IMR-90 (cell line): Measurements from ENCODE around the gene HEXD. TPM values are rescaled to one million over a fixed set of nuclear protein-coding genes. Genes with fewer than 3 reads are reported as not detected.
A peak's percentile ranks its signal among the peaks of the same experiment; 100 is the strongest.

Experiments
- ATAC-seq: fragments of 200-7000 bp; cut with Tn5 transposase; 2 replicates; pipeline ENCODE4 v1.9.1; 2020; ENCODE audit warnings: low read depth, mild to moderate bottlenecking, moderate library complexity
- BruUV-seq: library from RNA; stranded (reverse); fragments of 400-500 nt; replicated peaks from 2 replicates; lab custom pipeline; 2021; lab: Mats Ljungman, UMichigan
- CTCF ChIA-PET: fragments of 300-600 bp; formaldehyde crosslinking; extraction: SDS; loops from one replicate; lab custom pipeline; 2021; ENCODE audit warnings: antibody characterized with exemption; lab: Yijun Ruan, JAX
- POLR2A ChIA-PET: fragments of 300-600 bp; sonication (Branson Sonifier 250); formaldehyde crosslinking; loops from one replicate; lab custom pipeline; 2022; ENCODE audit warnings: antibody characterized with exemption; ENCODE audit not compliant: unreplicated experiment; lab: Charles Lee
- DNase-seq: peaks from one replicate; pipeline ENCODE4 v3.0.0; 2013
- H2AFZ ChIP-seq: replicated peaks from 2 replicates; pipeline ENCODE3; 2013; ENCODE audit warnings: low read length, mild to moderate bottlenecking; ENCODE audit not compliant: poor library complexity
- H2AK5ac ChIP-seq: 2 replicates; pipeline ENCODE4 v1.6.1; 2013; ENCODE audit warnings: low read depth, low read length, inconsistent platforms
- H2AK9ac ChIP-seq: replicated peaks from 2 replicates; pipeline ENCODE3; 2013; ENCODE audit warnings: mild to moderate bottlenecking, low read depth, low read length, moderate library complexity; ENCODE audit not compliant: poor library complexity
- H2BK120ac ChIP-seq: 2 replicates; pipeline ENCODE4 v1.6.1; 2013; ENCODE audit warnings: low read depth, low read length, inconsistent platforms
- H2BK15ac ChIP-seq: 3 replicates; pipeline ENCODE4 v1.6.1; 2013; ENCODE audit warnings: low read depth, low read length, inconsistent platforms
- H2BK20ac ChIP-seq: 2 replicates; pipeline ENCODE4 v1.6.1; 2013; ENCODE audit warnings: low read depth, mild to moderate bottlenecking, inconsistent platforms, low read length, moderate library complexity
- H2BK5ac ChIP-seq: 2 replicates; pipeline ENCODE4 v1.6.1; 2013; ENCODE audit warnings: mild to moderate bottlenecking, low read depth, low read length, inconsistent platforms; ENCODE audit not compliant: poor library complexity, severe bottlenecking
- H3K14ac ChIP-seq: replicated peaks from 2 replicates; pipeline ENCODE4 v1.6.1; 2013; ENCODE audit warnings: low read depth, low read length, inconsistent platforms
- H3K18ac ChIP-seq: 2 replicates; pipeline ENCODE4 v1.6.1; 2013; ENCODE audit warnings: low read depth, low read length, control low read depth
- H3K23ac ChIP-seq: 2 replicates; pipeline ENCODE4 v1.6.1; 2013; ENCODE audit warnings: low read depth, low read length, inconsistent platforms
- H3K27ac ChIP-seq: 2 replicates; pipeline ENCODE4 v1.5.1; 2013; ENCODE audit warnings: mild to moderate bottlenecking, control low read depth, low read length; ENCODE audit not compliant: insufficient read depth
- H3K27me3 ChIP-seq: 2 replicates; pipeline ENCODE4 v1.6.1; 2013; ENCODE audit warnings: low read length; ENCODE audit not compliant: control insufficient read depth, insufficient read depth
- H3K36me3 ChIP-seq: 2 replicates; pipeline ENCODE4 v1.6.1; 2013; ENCODE audit warnings: low read length, mixed read lengths; ENCODE audit not compliant: control insufficient read depth, insufficient read depth
- H3K4ac ChIP-seq: 2 replicates; pipeline ENCODE4 v1.6.1; 2013; ENCODE audit warnings: low read depth, low read length, inconsistent platforms
- H3K4me1 ChIP-seq: 2 replicates; pipeline ENCODE4 v1.6.1; 2013; ENCODE audit warnings: low read length, mixed read lengths; ENCODE audit not compliant: control insufficient read depth, insufficient read depth
- H3K4me2 ChIP-seq: 2 replicates; pipeline ENCODE4 v1.6.1; 2013; ENCODE audit warnings: low read depth, mild to moderate bottlenecking, control low read depth, low read length, moderate library complexity
- H3K4me3 ChIP-seq: 2 replicates; pipeline ENCODE4 v1.5.1; 2013; ENCODE audit warnings: low read depth, mild to moderate bottlenecking, control low read depth, low read length, moderate library complexity; ENCODE audit not compliant: insufficient read depth
- H3K56ac ChIP-seq: 2 replicates; pipeline ENCODE4 v1.6.1; 2013; ENCODE audit warnings: low read length, inconsistent platforms; ENCODE audit not compliant: insufficient read depth; ENCODE audit errors: extremely low read depth
- H3K79me1 ChIP-seq, 2 experiments: 2 replicates each; pipeline ENCODE4 v1.6.1; 2013; ENCODE audit warnings: low read length in 2 of 2, inconsistent platforms in 1 of 2, low read depth in 1 of 2
- H3K9ac ChIP-seq: 2 replicates; pipeline ENCODE4 v1.6.1; 2013; ENCODE audit warnings: low read depth, low read length, control low read depth
- H3K9me1 ChIP-seq: 2 replicates; pipeline ENCODE4 v1.6.1; 2013; ENCODE audit warnings: low read length, inconsistent platforms; ENCODE audit not compliant: insufficient read depth
- H3K9me3 ChIP-seq: 2 replicates; pipeline ENCODE4 v1.6.1; 2013; ENCODE audit warnings: low read length; ENCODE audit not compliant: control insufficient read depth, insufficient read depth
- H4K20me1 ChIP-seq: 2 replicates; pipeline ENCODE4 v1.6.1; 2013; ENCODE audit warnings: low read length, inconsistent platforms; ENCODE audit not compliant: insufficient read depth
- H4K5ac ChIP-seq: 2 replicates; pipeline ENCODE4 v1.6.1; 2013; ENCODE audit warnings: mild to moderate bottlenecking, low read depth, low read length, control low read depth
- H4K8ac ChIP-seq, 2 experiments: 2 replicates each; pipeline ENCODE4 v1.6.1; 2013; ENCODE audit warnings: low read depth in 2 of 2, low read length in 2 of 2, control low read depth in 1 of 2, inconsistent platforms in 1 of 2
- H4K91ac ChIP-seq: 2 replicates; pipeline ENCODE4 v1.6.1; 2013; ENCODE audit warnings: low read depth, low read length, inconsistent platforms; ENCODE audit not compliant: insufficient read depth
- BHLHE40 ChIP-seq: fragments of 150-350 bp; IDR thresholded peaks from 2 replicates; pipeline ENCODE4 v1.6.1; 2016; ENCODE audit warnings: mild to moderate bottlenecking, low read depth, low read length
- CEBPB ChIP-seq: IDR thresholded peaks from 2 replicates; pipeline ENCODE4 v1.6.1; 2012; ENCODE audit warnings: low read depth, low read length, improper control_type of control experiment
- CHD1 ChIP-seq: IDR thresholded peaks from 2 replicates; pipeline ENCODE4 v1.6.1; 2012; ENCODE audit warnings: low read depth, low read length, improper control_type of control experiment
- CTCF ChIP-seq: conservative IDR thresholded peaks from 2 replicates; pipeline ENCODE4 v1.5.1; 2012; ENCODE audit warnings: mild to moderate bottlenecking, low read depth, low read length, improper control_type of control experiment
- FOS ChIP-seq: fragments of 150-350 bp; IDR thresholded peaks from 2 replicates; pipeline ENCODE4 v1.6.1; 2016; ENCODE audit warnings: low read depth, low read length
- MAFK ChIP-seq: IDR thresholded peaks from 2 replicates; pipeline ENCODE4 v1.6.1; 2012; ENCODE audit warnings: low read depth, low read length, improper control_type of control experiment
- MXI1 ChIP-seq: IDR thresholded peaks from 2 replicates; pipeline ENCODE4 v1.6.1; 2012; ENCODE audit warnings: low read depth, mild to moderate bottlenecking, low read length, moderate library complexity, borderline replicate concordance
- POLR2A ChIP-seq: IDR thresholded peaks from 2 replicates; pipeline ENCODE4 v1.6.1; 2012; ENCODE audit warnings: mild to moderate bottlenecking, low read depth, low read length
- RAD21 ChIP-seq: IDR thresholded peaks from 2 replicates; pipeline ENCODE4 v1.6.1; 2012; ENCODE audit warnings: low read length, improper control_type of control experiment
- SMC3 ChIP-seq: fragments of 150-350 bp; IDR thresholded peaks from 2 replicates; pipeline ENCODE4 v1.6.1; 2016; ENCODE audit warnings: low read depth, mild to moderate bottlenecking, antibody characterized with exemption, low read length, moderate library complexity
- USF2 ChIP-seq: fragments of 150-350 bp; IDR thresholded peaks from 2 replicates; pipeline ENCODE4 v1.6.1; 2017; ENCODE audit warnings: mild to moderate bottlenecking, antibody characterized with exemption, low read length, low read depth
- WGBS, 2 experiments: methylation state at CpG; one replicate each; pipeline versions ENCODE4 v1.1.5 to v1.1.7; 2013; ENCODE audit warnings: missing lambda C conversion rate in 2 of 2; ENCODE audit not compliant: insufficient read length in 1 of 2; ENCODE audit errors: extremely low coverage in 2 of 2; 5-methylcytosine and 5-hydroxymethylcytosine counted together
- dilution Hi-C: fragments of 300-500 bp; cut with HindIII; formaldehyde crosslinking; loops from one replicate; pipeline ENCODE4 v1.14.3; 2018; ENCODE audit warnings: low sequenced_read_pairs; ENCODE audit not compliant: unreplicated experiment
- in situ Hi-C: fragments of 300-500 bp; cut with MboI; formaldehyde crosslinking; loops from 3 replicates; pipeline ENCODE4 v1.14.3; 2019; ENCODE audit warnings: low sequenced_read_pairs, inconsistent platforms, mixed read lengths
- intact Hi-C: fragments of 100-400 bp; cut with micrococcal nuclease; formaldehyde crosslinking; loops from 2 replicates; pipeline ENCODE4 v1.10.0; 2022
- polyA plus RNA-seq, 3 experiments: library from polyadenylated mRNA; depleted of rRNA; stranded (reverse); fragments of >200 nt; gene quantifications; 2 replicates each; pipeline ENCODE4 v1.2.3, GENCODE V29; 2012; ENCODE audit warnings: low replicate concordance in 1 of 3
- total RNA-seq: library from RNA; depleted of rRNA; stranded (reverse); fragments of >200 nt; gene quantifications from 2 replicates; pipeline ENCODE4 v1.2.3, GENCODE V29; 2012

The HEXD gene
- total and polyA plus RNA-seq, 2 of the 4 experiments (the other 2 are of a cell fraction) = 3.8 to 9.5 TPM

GRCh38 chr17:82449131-82449882 lies 31.2 kb downstream of the HEXD start:
- Histone ChIP-seq H3K56ac (no peak overlapping the region), H2AK5ac (peak overlapping the region; percentile 88), H3K4me3 (peak overlapping the region; percentile 99; the same call in 1 of the 2 replicates), H2AFZ (no peak overlapping the region), H4K91ac (no peak overlapping the region), H3K9me1 (0 out of 2 replicates have a peak, but pooled peaks cover 8% of the 10 kb centered on the region), H3K9ac (no peak overlapping the region), H3K27me3 (no peaks in the 10 kb centered on the region), H4K5ac (no peak overlapping the region), H2BK15ac (no peak overlapping the region), H3K14ac (peak overlapping the region; percentile 92; the same call in 1 of the 2 replicates), H4K20me1 (peaks cover 8% of the 10 kb centered on the region), H2BK5ac (no peak overlapping the region), H3K4ac (peak overlapping the region; percentile 76; the same call in 1 of the 2 replicates), H3K23ac (peak overlapping the region; percentile 29; the same call in 1 of the 2 replicates), H3K9me3 (no peaks in the 10 kb centered on the region), H2BK20ac (no peak overlapping the region), H4K8ac (no peak overlapping the region; a peak in 1 of 4 replicates), H3K79me1 (peaks cover 23 to 50% of the 10 kb centered on the region in 2 experiments), H3K36me3 (peaks cover 20% of the 10 kb centered on the region), H3K27ac (no peak overlapping the region), H3K4me1 (peaks cover 11% of the 10 kb centered on the region; the same call in 1 of the 2 replicates), H3K4me2 (peak overlapping the region; percentile 67), H2AK9ac (peak overlapping the region; percentile 96), H3K18ac (no peak overlapping the region), H2BK120ac (no peak overlapping the region; the same call in 1 of the 2 replicates)
- WGBS, 2 experiments = 91% methylated on average over 19 of the region's 30 CpGs; no CpG with 5 or more reads in 1 of the 2 experiments
- POLR2A ChIA-PET = no interaction called here
- no peak for DNase-seq
- ATAC-seq = no peak
- in situ Hi-C loops (no loop called here), dilution Hi-C loops (no loop called here), intact Hi-C loops (no loop called here)
- CTCF ChIA-PET = no interaction called here
- BruUV-seq = no TSS peak
- TF ChIP-seq CHD1 = no peak
- no peak for TF ChIP-seq POLR2A
- no peak for TF ChIP-seq FOS
- TF ChIP-seq SMC3 = no peak
- TF ChIP-seq CEBPB = no peak
- no peak for TF ChIP-seq BHLHE40
- no peak for TF ChIP-seq MXI1
- TF ChIP-seq RAD21 = no peak
- TF ChIP-seq CTCF = no peak
- no peak for TF ChIP-seq MAFK
- no peak for TF ChIP-seq USF2
